Activated effector memory CD4-positive, alpha-beta T cell treated with anti-CD3 and anti-CD28 coated beads, Interleukin-2, amount 50 U/mL, for 16 hours (primary cell): ENCODE data around the gene CBX5.
"Not testable (repeated sequence)": the region's sequence is repeated elsewhere in the genome, so short reads cannot be mapped to it uniquely, and the experiment has no call there.

Experiments
- DNase-seq: peaks from one replicate; pipeline ENCODE4 v3.0.0-alpha.2; 2020

The CBX5 gene

DNA sequence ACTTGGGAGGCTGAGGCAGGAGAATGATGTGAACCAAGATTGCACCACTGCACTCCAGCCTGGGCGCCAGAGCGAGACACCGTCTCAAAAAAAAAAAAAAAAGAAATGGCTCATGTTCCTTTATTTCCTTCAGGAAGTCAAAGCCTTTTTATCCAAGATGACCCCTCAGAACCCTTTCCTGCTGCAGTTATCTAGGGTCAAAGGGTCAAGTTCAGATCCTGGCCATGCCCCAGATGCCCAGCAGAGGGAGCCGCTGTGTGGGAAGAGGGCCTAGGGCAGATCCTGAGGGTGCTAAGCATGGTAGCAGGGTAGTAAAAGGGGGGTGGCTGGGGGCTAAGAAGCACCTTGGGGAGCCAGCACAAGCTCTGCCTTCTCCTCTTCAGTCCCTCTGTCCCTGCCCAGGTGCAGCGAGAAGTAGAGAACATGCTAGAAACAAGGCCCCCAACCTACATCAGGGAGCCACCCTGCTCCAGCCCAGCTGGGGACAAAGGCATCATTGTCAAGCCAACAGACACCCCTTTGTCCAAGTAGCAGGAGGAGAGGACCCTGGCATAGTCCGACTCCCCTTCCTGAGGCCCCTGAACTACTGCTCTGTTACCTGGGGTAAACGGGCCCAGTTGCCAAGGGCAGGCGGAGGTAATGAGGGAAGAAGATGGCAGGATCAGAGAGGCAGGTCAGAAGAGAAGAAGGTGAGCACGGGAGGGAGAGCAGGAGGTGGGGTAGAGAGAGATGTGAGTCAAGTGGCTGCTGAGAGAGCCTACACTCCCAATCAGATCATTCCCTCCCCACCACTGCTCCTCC lies 14.4 kb upstream of the CBX5 start:
- DNase-seq = peak; percentile 84

DNA sequence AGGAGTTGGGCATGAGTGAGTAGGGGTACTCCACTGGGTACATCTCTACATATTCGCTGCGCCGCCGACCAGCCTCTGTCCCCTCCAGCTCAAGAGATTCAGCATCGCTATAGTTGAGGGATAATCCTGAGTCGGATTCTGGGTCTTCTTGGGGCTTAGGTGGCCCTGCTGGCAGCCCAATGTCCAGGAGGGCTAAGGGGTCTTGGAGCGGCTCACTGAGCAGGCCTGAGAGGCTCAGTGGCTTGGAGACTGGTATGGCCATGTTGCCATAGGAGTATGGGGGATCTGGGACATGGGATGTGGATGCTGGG lies 13.0 kb upstream of the CBX5 start:
- DNase-seq = no peak

DNA sequence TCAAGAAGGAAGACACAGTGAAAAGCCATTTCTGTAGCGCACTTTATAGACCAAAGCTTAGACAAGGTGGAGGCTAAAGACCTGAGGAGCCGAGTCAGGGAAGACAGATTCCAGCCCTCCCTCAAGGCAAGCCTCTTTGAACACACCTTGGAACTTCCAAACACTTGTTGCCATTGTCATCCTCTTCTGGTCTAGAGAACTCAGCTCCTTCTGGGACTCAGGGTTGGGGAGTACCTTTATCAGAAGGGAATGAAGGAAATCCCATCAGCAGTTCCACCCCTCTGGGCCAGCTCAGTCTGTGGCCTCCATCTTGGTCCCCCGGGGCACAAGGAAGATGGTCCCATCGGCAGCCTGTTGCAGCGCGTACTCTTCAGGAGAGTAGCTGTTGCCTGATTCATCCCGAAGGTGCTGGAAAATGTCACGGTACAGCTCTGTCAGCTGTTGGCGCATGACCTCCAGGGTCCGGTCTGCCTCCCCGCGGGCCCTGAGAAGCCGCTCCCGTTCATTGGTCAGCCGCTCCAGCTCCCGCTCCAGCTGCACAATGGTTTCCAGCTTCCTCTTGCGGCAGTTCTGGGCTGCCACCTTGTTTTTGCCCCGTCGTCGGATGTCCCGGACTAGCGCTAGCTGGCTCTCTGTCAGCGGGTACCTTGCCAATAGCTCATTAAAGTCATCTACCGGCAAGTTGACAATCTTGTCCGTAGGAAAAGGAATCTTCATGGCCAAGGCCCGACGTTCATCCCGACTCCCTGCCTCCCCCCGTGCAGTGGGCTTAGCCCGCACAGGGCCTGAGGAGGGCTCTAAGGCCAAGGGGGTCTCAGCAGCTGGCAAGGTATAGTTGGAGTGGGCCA lies 12.4 kb upstream of the CBX5 start:
- no peak for DNase-seq

DNA sequence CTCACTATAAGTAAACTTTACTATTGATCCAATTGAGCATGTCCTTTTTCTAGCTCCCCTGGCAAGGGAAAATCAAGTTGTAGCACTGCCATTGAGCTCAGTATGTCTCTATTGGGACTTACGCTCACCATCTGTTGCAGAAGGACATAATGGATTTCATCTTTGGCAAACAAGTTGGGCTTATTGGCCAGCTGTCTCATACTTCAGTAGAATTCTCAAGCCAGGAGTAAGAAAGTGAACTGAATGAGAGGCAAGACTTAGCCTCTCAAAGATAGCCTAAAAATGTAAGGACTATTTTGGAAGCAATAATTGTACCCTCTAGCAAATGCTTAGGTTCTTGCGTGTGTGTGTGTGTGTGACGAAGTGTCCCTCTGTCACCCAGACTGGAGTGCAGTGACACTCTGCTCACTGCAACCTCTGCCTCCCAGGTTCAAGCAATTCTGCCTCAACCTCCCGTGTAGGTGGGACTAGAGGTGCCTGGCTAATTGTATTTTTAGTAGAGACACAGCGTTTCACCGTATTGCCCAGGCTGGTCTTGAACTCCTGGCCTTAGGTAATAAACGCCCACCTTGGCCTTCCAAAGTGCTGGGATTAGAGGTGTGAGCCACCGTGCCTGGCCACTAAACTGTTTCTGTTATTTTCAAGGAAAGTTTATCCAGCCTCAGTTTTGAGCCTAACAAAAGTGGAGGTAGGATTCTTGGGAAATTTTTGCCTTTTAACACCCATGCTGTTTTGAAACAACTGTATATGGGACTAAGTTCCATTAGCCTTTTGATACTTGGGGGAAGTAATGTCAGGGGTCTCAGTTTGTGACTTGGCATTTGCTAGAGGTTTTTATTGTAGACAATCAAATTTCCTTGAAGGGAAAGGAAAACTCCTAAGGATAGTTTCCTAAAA lies 7.6 kb upstream of the CBX5 start:
- no peak for DNase-seq

DNA sequence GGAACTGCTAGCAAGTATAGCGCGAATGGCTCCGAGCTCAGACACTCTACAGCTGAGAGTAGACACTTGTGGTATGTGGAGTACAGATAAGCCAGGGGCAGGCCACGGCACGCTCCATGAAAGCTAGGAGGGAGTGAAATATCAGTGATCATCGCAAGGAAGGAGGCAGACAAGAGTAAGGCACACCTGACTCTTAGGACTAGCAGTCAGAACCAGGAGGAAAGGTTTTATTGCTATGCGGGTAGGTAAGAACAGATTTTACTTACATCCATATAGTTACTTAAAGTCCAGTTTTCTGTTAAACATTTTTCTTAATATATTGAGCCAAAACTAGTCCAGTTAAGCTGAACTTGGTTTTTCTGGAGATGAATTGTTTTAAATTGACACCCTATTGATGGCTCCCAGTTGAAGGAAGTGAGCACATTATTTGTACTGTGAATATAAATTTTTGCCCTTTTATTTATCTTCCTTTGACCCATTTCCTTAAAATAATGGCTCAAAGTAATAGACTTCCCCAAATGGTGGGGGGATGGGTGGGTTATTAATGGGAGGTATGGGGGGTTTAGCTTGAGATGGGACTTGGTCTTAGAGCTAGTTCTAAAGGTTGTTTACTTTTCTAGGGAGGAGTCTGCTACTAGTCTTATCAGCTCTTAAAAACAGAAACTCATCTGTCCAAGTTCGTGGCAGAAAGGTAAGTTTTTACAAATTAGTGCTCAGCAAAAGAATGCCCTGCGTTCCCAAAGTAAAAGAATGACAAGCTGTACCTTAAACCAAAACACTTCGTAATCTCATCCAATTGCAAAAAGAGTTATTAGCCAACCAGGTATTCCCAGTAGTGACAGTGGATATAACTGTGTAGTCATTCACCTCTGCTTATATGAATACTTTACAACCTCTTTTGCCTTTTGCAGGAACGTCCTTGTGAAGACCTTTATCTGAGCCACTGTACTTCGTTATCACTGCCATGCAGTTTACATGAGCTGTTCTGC lies 6.4 kb upstream of the CBX5 start:
- DNase-seq = no peak

DNA sequence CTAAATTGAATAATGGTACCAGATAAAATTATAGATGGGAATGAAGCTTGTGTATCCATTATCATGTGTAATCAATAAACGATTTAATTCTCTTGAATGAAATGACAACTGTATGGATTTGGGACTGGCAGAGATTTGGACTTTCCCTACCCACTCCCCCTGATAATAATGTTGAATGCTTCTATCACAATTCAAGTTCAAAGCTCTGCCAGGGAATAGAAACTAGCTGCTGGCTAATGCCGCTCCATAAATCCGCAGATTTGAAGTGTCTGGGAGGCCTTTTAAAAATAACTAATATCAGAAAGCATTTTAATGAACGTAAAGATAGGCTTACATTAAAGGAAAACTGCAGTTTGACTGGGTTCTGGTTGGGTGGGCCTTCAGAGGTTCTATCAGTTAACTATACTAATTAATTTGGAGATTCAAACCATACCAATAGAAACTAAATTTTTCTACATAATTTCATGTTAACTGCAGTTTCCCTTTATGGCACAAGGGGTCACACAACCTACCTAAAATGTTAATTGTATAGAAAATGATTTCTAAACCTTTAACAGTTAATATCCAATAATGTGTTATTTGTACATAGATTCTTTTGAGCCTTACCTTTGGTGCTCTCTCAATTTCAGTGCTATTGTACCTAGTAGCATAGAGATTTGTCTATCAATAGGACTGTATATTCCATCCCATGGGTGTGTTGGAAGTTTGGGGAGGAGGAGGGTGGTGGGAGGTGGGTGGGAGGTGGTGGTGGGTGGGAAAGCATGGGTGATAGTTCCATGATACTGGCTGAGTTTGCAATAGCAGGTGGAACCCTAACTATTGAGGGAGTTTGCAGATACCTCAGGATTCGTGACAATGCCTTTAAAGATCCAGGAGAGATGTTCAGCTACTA lies 5.5 kb upstream of the CBX5 start:
- DNase-seq = no peak

DNA sequence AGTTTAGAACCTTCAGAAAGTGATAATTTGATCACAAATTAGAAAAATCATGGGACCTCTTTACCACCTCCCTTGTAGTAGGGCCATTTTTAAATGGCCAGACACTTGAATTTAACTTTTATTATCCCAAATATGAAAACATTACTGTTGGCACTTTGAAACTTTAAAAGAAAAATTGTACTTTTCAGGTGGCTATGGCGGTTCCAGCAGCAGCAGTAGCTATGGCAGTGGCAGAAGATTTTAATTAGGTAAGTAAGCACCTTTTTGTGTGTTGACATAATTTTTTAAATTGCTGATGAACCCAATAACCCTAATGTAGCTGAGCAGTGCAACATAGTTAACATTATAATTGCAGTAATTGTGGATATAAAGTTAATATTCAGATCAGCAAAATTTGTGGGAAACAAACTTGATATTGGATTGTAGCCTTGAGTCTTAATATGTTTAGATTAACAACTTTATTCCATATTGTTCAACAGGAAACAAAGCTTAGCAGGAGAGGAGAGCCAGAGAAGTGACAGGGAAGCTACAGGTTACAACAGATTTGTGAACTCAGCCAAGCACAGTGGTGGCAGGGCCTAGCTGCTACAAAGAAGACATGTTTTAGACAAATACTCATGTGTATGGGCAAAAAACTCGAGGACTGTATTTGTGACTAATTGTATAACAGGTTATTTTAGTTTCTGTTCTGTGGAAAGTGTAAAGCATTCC lies 4.3 kb upstream of the CBX5 start:
- DNase-seq = not testable (repeated sequence)

DNA sequence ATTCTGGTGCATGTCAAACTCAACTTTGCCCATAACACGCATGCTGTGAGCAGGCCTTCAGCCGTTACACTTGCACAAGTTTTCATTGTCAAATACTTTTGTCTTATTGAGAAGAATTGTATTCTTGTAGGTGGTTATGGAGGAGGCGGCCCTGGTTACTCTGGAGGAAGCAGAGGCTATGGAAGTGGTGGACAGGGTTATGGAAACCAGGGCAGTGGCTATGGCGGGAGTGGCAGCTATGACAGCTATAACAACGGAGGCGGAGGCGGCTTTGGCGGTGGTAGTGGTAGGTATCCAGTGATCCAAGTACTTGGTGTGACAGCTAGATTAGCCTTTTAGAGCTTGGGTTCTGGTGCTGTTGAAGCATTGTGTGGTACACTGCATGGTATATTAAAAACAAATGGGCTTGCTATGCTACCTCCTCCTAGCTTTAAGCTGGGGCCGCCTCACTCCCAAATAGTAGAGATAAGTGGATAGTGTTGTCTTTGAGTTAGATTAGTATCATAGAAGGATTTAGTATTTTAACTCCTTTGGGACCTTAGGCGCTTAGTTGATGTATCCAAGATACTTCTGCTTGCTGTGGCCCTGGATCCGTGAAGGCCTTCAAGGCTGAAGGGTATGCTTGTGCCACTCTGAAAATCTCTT lies 3.1 kb upstream of the CBX5 start:
- DNase-seq = peak; percentile 74

DNA sequence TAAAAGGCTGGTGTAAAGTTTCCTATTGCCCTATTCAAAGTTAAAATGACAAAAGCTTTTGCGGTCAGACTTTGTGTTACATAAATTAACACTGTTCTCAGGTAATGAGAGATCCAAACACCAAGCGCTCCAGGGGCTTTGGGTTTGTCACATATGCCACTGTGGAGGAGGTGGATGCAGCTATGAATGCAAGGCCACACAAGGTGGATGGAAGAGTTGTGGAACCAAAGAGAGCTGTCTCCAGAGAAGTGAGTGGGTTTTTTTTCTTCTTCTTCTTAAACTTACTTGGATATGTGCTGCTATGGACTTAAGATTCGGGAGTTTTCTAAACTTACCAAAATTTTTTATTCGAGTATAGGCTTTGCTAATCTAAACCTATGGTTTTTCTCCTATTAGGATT lies 1.8 kb upstream of the CBX5 start:
- DNase-seq = not testable (repeated sequence)

DNA sequence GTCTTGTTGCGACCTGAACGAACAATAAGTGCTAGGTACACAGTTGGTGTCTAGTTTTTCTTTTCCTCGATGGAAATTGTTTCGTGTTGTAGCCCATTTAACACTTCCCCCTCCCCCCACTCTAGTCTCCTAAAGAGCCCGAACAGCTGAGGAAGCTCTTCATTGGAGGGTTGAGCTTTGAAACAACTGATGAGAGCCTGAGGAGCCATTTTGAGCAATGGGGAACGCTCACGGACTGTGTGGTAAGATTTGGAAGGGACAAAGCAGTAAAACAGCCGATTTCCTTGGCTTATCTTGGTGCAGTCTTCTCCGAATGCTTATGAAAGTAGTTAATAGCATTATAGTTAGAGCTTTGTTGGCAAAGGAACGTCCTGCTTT lies 1.3 kb upstream of the CBX5 start:
- not testable (repeated sequence) for DNase-seq

DNA sequence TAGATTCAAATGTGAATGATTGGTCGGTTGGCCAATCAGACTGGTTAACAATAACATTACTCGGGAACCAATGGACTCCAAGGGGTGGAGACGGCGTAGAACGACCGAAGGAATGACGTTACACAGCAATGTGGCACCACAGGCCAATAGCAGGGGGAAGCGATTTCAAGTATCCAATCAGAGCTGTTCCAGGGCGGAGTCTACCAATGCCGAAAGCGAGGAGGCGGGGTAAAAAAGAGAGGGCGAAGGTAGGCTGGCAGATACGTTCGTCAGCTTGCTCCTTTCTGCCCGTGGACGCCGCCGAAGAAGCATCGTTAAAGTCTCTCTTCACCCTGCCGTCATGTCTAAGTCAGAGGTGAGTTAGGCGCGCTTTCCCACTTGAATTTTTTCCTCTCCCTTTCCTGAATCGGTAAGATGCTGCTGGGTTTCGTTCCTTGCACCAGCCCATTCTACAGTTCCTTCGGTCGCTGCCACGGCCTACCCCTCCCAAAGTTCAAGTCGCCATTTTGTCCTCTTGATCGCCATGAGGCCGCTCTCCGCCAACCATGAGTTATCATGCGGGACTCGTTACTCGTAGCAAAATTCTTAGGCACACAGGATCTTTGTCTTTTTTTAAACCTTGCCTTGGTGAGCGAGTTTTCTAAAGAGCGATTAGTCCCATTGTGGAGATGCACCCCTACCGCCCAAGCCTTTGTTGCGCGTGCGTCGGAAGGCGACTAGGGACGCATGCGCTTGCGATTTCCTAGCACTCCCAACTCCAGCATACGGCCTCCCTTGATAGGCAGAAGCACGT lies 742 bp upstream of the CBX5 start, which contains the start of gene HNRNPA1:
Gene HNRNPA1, plus strand, starts transcription at position 259 of the 793 bp plus-strand sequence. Its CDS starts 82 bp downstream, at position 341.
- peak; percentile 97 for DNase-seq

DNA sequence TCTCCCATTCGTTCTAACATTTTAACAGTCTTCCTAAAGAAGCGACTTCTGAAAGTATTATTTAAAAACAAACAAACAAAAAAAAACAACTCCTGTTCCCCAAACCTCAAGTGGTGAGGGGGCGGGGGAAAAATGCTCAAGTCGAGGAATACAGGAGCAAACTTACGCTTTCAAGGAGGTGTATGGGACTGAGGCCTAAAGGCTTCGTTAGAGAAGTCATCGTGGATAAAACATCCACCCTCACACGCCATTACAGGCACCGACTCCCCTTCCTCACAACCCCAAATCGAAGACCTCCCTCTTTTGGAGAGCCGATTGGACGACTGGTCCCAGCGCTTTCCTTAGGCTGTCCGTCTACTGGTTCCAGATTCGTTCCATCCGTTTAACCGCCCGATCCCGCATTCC lies 693 bp downstream of the CBX5 start:
- DNase-seq = no peak

DNA sequence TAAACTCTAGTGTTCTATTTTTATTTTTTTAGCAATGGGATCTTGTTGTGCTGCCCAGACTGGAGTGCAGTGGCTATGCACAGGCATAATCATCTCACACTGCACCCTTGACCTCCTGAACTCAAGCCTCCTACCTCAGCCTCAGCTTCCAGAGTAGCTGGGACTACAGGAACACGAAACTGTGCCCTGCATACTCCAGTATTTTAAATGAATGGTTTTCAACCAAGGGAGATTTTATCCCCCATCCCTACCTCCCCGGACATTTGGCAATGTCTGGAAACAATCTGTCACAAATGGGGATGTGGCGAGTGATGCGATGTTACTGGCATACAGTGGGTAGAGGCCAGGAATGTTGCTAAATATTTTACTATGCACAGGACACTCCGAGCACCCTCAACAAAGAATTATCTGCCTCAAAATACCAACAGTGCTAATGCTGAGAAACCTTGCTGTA lies 2.1 kb downstream of the CBX5 start:
- DNase-seq = no peak

DNA sequence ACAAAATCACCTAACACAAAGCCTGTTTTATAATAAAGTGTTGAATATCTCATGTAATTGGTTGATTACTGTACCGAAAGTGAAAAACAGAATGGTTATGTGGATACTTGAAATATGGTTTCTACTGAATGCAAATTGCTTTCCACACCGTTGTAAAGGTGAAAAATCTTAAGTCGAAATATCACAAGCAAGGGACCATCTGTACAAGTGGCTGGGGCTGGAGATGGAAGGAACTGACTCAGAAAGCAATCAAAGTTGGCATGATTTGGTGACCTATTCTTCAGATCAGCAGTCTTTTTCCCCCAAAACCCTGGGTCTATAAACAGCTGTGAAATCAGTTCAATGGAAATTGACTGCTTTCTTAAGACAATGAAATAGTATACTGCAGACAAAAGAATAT lies 3.6 kb downstream of the CBX5 start:
- no peak for DNase-seq

DNA sequence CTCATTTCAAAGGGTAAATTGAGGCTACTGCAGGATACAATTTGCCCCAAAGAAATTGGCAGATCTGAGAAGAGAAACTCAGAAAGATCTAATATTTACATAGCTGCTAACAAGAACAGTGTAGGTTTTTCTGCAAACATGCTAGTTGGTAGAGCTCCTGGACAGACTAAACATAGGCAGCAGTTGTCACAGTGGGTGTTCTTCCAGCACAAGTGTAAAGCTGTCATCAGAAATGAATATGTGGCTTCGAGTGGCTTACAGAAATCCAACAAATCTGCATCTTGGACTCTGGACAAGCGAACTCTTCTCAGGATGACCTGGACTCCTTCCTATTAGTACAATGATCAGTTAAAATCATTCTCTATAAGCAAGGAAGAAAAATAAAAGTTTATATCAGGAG lies 5.9 kb downstream of the CBX5 start:
- no peak for DNase-seq

DNA sequence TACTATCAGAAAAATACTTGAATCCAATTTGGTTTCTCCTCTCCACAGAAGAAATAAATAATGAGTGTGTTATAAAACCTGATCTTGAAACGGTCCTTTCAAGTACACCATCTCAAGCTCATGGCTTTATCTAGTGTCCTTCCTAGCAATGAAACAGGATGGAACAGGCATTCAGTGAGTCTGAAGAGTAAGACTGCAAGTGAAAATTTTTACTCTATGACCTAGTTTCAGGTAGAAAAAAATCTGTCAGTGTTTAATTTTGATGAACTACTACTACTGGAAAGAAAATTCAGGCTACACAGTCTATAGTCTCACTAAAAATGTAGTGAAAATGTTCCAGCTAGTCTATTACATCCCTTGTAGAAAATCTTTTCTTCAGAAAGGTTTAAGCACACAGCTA lies 7.7 kb downstream of the CBX5 start:
- no peak for DNase-seq

DNA sequence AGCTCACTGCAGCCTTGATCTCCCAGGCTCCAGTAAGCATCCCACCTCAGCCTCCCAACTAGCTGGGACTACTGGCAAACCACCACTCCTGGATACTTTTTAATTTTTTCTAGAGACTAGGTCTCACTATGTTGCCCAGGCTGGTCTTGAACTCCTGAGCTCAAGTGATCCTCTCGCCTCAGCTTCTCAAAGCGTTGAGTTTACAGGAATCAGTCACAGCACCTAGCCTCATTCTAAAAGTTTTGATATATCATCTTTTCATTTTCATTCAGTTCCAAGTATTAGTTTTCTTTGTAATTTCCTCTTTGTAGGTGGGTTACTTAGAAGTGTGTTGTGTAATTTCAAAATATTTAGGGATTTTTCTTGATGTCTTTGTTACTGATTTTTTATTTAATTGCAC lies 9.6 kb downstream of the CBX5 start:
- no peak for DNase-seq

DNA sequence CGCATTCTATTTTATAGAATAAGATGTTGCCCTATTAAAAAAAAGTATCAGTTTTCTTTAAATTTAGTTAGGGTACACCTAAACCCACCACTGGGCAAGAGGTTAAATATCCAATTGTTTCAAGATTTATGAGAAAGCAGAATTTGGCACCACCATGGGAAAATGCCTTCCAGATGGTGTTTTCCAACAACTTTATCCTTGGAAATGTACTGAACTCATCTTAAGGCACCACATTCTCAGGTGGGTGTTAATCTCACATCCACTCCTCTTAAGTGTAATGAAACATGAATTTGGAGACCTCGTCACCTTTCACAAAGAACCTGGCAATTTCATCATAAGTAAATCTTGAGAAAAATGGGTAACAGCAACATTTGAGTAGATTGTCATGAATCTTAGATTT lies 13.1 kb downstream of the CBX5 start:
- no peak for DNase-seq

DNA sequence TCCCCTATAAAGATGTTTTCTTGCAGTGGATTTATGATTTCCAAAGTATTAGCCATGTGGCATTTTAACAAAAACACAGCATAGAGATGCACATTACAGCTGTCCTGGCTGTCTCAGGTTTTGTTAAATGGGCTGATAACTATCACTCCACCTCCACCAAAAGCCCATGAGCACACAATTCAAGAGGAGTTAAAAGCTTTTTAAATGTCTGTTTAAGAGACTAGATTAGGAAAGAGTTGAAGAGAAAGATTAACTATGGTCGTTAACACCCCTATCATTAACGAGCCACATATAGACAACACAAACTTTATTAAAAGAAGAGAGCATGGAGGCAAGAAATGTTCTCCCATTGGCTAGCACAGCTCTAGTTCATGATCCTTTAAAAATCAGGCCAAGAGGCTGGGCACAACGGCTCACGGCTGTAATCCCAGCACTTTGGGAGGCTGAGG lies 14.5 kb downstream of the CBX5 start:
- DNase-seq = no peak
